ENCODE measurements around the gene COL1A2. TPM values are rescaled to one million over a fixed set of nuclear protein-coding genes. Genes with fewer than 3 reads are reported as not detected.

Gene COL1A2
- total and polyA plus RNA-seq, 2 of the 13 experiments (the other 11 are each of a cell fraction or from before 2014, with no cell fraction given) = not detected

GRCh38 chr7:94362276-94362675 lies 32.4 kb upstream of the COL1A2 start (continued):
- TF ChIP-seq ISL2 (CRISPR knock-in tag; IDR thresholded peaks at IDR 0.05) = no peak
- TF ChIP-seq CCAR2 (optimal IDR thresholded peaks at IDR 0.05; ENCODE audit: low read depth, low read length) = no peak
- TF ChIP-seq ZFAT (CRISPR knock-in tag; conservative IDR thresholded peaks at IDR 0.05) = no peak
- no peak for TF ChIP-seq HMG20A (CRISPR knock-in tag; IDR thresholded peaks at IDR 0.05; ENCODE audit: borderline replicate concordance)
- TF ChIP-seq ZNF816 (CRISPR knock-in tag; IDR thresholded peaks at IDR 0.05; ENCODE audit: borderline replicate concordance) = no peak
- no peak for TF ChIP-seq SP4 (CRISPR knock-in tag; IDR thresholded peaks at IDR 0.05)
- no peak for TF ChIP-seq EP300 (IDR thresholded peaks at IDR 0.05; ENCODE audit: low read depth in 2 of 2, low read length in 2 of 2)
- TF ChIP-seq EP300 (CRISPR knock-in tag; IDR thresholded peaks at IDR 0.05; ENCODE audit: borderline replicate concordance) = no peak

DNA sequence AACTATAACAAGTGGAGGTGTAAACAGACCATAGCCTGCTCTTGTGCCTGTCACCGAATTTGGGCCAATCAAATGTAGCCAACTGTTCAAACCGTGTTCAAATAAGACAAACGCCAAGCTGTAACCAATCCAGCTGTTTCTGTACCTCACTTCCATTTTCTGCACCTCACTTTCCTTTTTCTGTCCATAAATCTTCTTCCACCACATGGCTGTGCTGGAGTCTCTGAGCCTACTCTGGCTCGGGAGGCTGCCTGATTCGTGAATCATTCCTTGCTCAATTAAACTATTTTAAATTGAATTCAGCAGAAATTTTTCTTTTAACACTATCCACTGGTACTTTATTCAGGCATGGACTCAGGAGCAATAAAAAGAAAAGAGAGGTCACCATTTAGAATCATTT lies 29.9 kb upstream of the COL1A2 start:
- ATAC-seq (no peak), FAIRE-seq (no peak), DNase-seq (ENCODE audit: low spot score) (no peak)
- in situ Hi-C loops (cut with HindIII; ENCODE audit: extremely low pct_ligation_motif_present, low pct_unique_long_range_greater_than_20kb) = no loop called here
- Histone ChIP-seq H3K79me2 (ENCODE audit: insufficient read depth, low read length) (no peaks in the 10 kb centered on the region), H3K4me1 (ENCODE audit: insufficient read depth, low read length) (no peaks in the 10 kb centered on the region), H3K36me3 (replicated peaks in 1 of 2; ENCODE audit: control insufficient read depth in 1 of 2, insufficient read depth in 2 of 2, low read length in 2 of 2) (no peaks in the 10 kb centered on the region), H3K27ac (ENCODE audit: extremely low read length, insufficient read depth, low read length) (no peak overlapping the region), H3K27me3 (ENCODE audit: control insufficient read depth in 1 of 2, insufficient read depth in 2 of 2, low read length in 2 of 2) (0 out of 5 replicates have a peak, but pooled peaks cover 0 to 3% of the 10 kb centered on the region in 2 experiments), H2AFZ (ENCODE audit: low read length) (no peak overlapping the region), H3K4me3 (replicated peaks in 1 of 3; ENCODE audit: insufficient read depth in 1 of 3, low read depth in 2 of 3, low read length in 3 of 3) (no peak overlapping the region), H3K4me2 (ENCODE audit: low read depth, low read length) (no peak overlapping the region), H3K9me3 (ENCODE audit: low read length) (no peaks in the 10 kb centered on the region), H3K9ac (ENCODE audit: insufficient read depth, low read depth, low read length) (no peak overlapping the region), H4K20me1 (ENCODE audit: insufficient read depth, low read length) (no peaks in the 10 kb centered on the region)
- no TSS peak for BruUV-seq (replicated peaks)
- 0% methylated on average over 5 of the region's 5 CpGs for whole genome bisulfite sequencing (ENCODE audit: low lambda C conversion rate)
- POLR2A ChIA-PET = no interaction called here
- intact Hi-C loops (cut with micrococcal nuclease; ENCODE audit: unreplicated experiment) = no loop called here
- TF ChIP-seq, protein P1, sequence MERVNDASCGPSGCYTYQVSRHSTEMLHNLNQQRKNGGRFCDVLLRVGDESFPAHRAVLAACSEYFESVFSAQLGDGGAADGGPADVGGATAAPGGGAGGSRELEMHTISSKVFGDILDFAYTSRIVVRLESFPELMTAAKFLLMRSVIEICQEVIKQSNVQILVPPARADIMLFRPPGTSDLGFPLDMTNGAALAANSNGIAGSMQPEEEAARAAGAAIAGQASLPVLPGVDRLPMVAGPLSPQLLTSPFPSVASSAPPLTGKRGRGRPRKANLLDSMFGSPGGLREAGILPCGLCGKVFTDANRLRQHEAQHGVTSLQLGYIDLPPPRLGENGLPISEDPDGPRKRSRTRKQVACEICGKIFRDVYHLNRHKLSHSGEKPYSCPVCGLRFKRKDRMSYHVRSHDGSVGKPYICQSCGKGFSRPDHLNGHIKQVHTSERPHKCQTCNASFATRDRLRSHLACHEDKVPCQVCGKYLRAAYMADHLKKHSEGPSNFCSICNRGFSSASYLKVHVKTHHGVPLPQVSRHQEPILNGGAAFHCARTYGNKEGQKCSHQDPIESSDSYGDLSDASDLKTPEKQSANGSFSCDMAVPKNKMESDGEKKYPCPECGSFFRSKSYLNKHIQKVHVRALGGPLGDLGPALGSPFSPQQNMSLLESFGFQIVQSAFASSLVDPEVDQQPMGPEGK (CRISPR knock-in tag; IDR thresholded peaks at IDR 0.05) = no peak
- TF ChIP-seq, protein P2, sequence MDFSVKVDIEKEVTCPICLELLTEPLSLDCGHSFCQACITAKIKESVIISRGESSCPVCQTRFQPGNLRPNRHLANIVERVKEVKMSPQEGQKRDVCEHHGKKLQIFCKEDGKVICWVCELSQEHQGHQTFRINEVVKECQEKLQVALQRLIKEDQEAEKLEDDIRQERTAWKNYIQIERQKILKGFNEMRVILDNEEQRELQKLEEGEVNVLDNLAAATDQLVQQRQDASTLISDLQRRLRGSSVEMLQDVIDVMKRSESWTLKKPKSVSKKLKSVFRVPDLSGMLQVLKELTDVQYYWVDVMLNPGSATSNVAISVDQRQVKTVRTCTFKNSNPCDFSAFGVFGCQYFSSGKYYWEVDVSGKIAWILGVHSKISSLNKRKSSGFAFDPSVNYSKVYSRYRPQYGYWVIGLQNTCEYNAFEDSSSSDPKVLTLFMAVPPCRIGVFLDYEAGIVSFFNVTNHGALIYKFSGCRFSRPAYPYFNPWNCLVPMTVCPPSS (IDR thresholded peaks at IDR 0.05) = no peak
- TF ChIP-seq ZSCAN20 (CRISPR knock-in tag; IDR thresholded peaks at IDR 0.05; ENCODE audit: borderline replicate concordance) = no peak
- no peak for TF ChIP-seq POLR2G (IDR thresholded peaks at IDR 0.05; ENCODE audit: low read depth, low read length)
- TF ChIP-seq PAWR (CRISPR knock-in tag; IDR thresholded peaks at IDR 0.05; ENCODE audit: borderline replicate concordance) = no peak
- TF ChIP-seq ZNF264 (CRISPR knock-in tag; IDR thresholded peaks at IDR 0.05) = no peak
- TF ChIP-seq RNF2 (conservative IDR thresholded peaks at IDR 0.05; ENCODE audit: low read depth) = no peak
- TF ChIP-seq BCL6 (CRISPR knock-in tag; IDR thresholded peaks at IDR 0.05) = no peak
- TF ChIP-seq MTF2 (CRISPR knock-in tag; IDR thresholded peaks at IDR 0.05; ENCODE audit: borderline replicate concordance) = no peak
- no peak for TF ChIP-seq ZNF180 (CRISPR knock-in tag; IDR thresholded peaks at IDR 0.05; ENCODE audit: borderline replicate concordance, low read depth)
- TF ChIP-seq, protein P3, sequence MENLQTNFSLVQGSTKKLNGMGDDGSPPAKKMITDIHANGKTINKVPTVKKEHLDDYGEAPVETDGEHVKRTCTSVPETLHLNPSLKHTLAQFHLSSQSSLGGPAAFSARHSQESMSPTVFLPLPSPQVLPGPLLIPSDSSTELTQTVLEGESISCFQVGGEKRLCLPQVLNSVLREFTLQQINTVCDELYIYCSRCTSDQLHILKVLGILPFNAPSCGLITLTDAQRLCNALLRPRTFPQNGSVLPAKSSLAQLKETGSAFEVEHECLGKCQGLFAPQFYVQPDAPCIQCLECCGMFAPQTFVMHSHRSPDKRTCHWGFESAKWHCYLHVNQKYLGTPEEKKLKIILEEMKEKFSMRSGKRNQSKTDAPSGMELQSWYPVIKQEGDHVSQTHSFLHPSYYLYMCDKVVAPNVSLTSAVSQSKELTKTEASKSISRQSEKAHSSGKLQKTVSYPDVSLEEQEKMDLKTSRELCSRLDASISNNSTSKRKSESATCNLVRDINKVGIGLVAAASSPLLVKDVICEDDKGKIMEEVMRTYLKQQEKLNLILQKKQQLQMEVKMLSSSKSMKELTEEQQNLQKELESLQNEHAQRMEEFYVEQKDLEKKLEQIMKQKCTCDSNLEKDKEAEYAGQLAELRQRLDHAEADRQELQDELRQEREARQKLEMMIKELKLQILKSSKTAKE (CRISPR knock-in tag; IDR thresholded peaks at IDR 0.05; ENCODE audit: borderline replicate concordance) = no peak
- CTCF ChIA-PET (ENCODE audit: low intra/inter-chr PET ratio, low total read pairs) = no interaction called here
